GM21526 (cell line): Measurements from ENCODE around the gene CTTNBP2.

Source experiments
- ATAC-seq: cut with Tn5 transposase; IDR thresholded peaks from one replicate; pipeline ENCODE4 v1.9.1; 2021; ENCODE audit warnings: moderate library complexity; ENCODE audit not compliant: unreplicated experiment, low FRiP score

Gene CTTNBP2

GRCh38 chr7:117791877-117792780 is 81.1 kb downstream of the CTTNBP2 start:
- ATAC-seq = peak; percentile 50

- ATAC-seq = peak; percentile 60
Observed at GRCh38 chr7:117790731-117791130, 82.5 kb downstream of the CTTNBP2 start.

- ATAC-seq = no peak
Observed at GRCh38 chr7:117790251-117790650, 83.0 kb downstream of the CTTNBP2 start.

- no peak for ATAC-seq
Observed at GRCh38 chr7:117785431-117785830, 87.8 kb downstream of the CTTNBP2 start.

GRCh38 chr7:117784315-117784714 is 88.9 kb downstream of the CTTNBP2 start:
- no peak for ATAC-seq

GRCh38 chr7:117782761-117783160 is 90.5 kb downstream of the CTTNBP2 start:
- ATAC-seq = no peak

GRCh38 chr7:117781707-117782106 is 91.5 kb downstream of the CTTNBP2 start:
- no peak for ATAC-seq

- peak; percentile 92 for ATAC-seq
Observed at GRCh38 chr7:117780832-117781231, 92.4 kb downstream of the CTTNBP2 start.

GRCh38 chr7:117777335-117778142 is 95.7 kb downstream of the CTTNBP2 start:
- ATAC-seq = no peak

- ATAC-seq = no peak
Observed at GRCh38 chr7:117776224-117776623, 97.0 kb downstream of the CTTNBP2 start.

- ATAC-seq = no peak
Observed at GRCh38 chr7:117775801-117776200, 97.4 kb downstream of the CTTNBP2 start.

- no peak for ATAC-seq
Observed at GRCh38 chr7:117774943-117775342, 98.3 kb downstream of the CTTNBP2 start.

GRCh38 chr7:117772421-117772820 is 100.8 kb downstream of the CTTNBP2 start:
- ATAC-seq = no peak

- no peak for ATAC-seq
Observed at GRCh38 chr7:117771756-117772155, 101.5 kb downstream of the CTTNBP2 start.

- ATAC-seq = no peak
Observed at GRCh38 chr7:117769085-117769484, 104.2 kb downstream of the CTTNBP2 start.

GRCh38 chr7:117767951-117768350 is 105.3 kb downstream of the CTTNBP2 start:
- ATAC-seq = no peak

- no peak for ATAC-seq
Observed at GRCh38 chr7:117766913-117767312, 106.3 kb downstream of the CTTNBP2 start.

GRCh38 chr7:117764031-117764430 is 109.2 kb downstream of the CTTNBP2 start:
- no peak for ATAC-seq

GRCh38 chr7:117762055-117762454 is 111.2 kb downstream of the CTTNBP2 start:
- ATAC-seq = no peak

- no peak for ATAC-seq
Observed at GRCh38 chr7:117759950-117760640, 113.1 kb downstream of the CTTNBP2 start.

GRCh38 chr7:117757440-117757839 is 115.8 kb downstream of the CTTNBP2 start:
- no peak for ATAC-seq
